Thyroid gland (tissue), 4 donors: ENCODE data around the gene KRT6B. TPM values are rescaled to one million over a fixed set of nuclear protein-coding genes. Genes with fewer than 3 reads are reported as not detected.

Source experiments
- DNase-seq, 2 donors: peaks; one replicate each; pipeline ENCODE4 v3.0.0-alpha.2; 2019
- H3K27ac ChIP-seq, 3 donors: fragments of 200-600 bp; sonication (generic); 1 replicate in 2 of 3; 2 replicates in 1 of 3; pipeline ENCODE4 v1.5.1; 2016 to 2019; ENCODE audit warnings: mild to moderate bottlenecking in 1 of 3, moderate library complexity in 1 of 3
- H3K27me3 ChIP-seq: fragments of 200-600 bp; sonication (generic); one replicate; pipeline ENCODE4 v1.5.1; 2019
- H3K36me3 ChIP-seq, 2 donors: fragments of 200-600 bp; sonication (generic); one replicate each; pipeline ENCODE4 v1.5.1; 2016 to 2019
- H3K4me1 ChIP-seq, 2 donors: fragments of 200-600 bp; sonication (generic); one replicate each; pipeline ENCODE4 v1.5.1; 2017 to 2019
- H3K4me3 ChIP-seq, 3 donors: fragments of 200-600 bp; sonication (generic); replicated peaks in 1 of 3; 1 replicate in 2 of 3; 2 replicates in 1 of 3; pipeline ENCODE4 v1.5.1; 2016; ENCODE audit warnings: mild to moderate bottlenecking in 1 of 3
- H3K9me3 ChIP-seq: fragments of 200-600 bp; sonication (generic); one replicate; pipeline ENCODE4 v1.5.1; 2017
- CTCF ChIP-seq, 6 experiments: fragments of 200-600 bp in 3 of 6; fragments of 450-650 bp in 3 of 6; sonication (generic) in 3 of 6; IDR thresholded peaks; one replicate each; pipeline ENCODE4 v1.5.1; 2016 to 2019; ENCODE audit warnings: antibody characterized with exemption in 6 of 6, mild to moderate bottlenecking in 2 of 6, inconsistent platforms in 1 of 6, moderate library complexity in 1 of 6
- POLR2A ChIP-seq, 2 donors: fragments of 450-650 bp; IDR thresholded peaks; one replicate each; pipeline ENCODE4 v1.6.1; 2017; ENCODE audit warnings: antibody characterized with exemption in 2 of 2, mild to moderate bottlenecking in 2 of 2, moderate library complexity in 1 of 2
- WGBS, 2 donors: methylation state at CpG; one replicate each; pipeline ENCODE4 v1.1.5; 2017; 5-methylcytosine and 5-hydroxymethylcytosine counted together
- intact Hi-C: fragments of 100-400 bp; cut with DNase I; formaldehyde crosslinking; loops from one replicate; pipeline ENCODE4 v1.15.1; 2023
- total RNA-seq, 4 donors: library from RNA; depleted of rRNA; stranded (reverse); fragments of >200 nt; gene quantifications; one replicate each; pipeline ENCODE4 v1.2.3, GENCODE V29; 2016

The KRT6B gene
- total RNA-seq, 4 donors from 2014 or later = not detected

GRCh38 chr12:52405922-52406385, 46.0 kb downstream of the KRT6B start, which contains the start of gene KRT82:
Gene KRT82, minus strand, starts transcription at chr12:52406335. Its CDS starts 58 bp downstream, at chr12:52406277.
- no peaks in the 10 kb centered on the region for H3K36me3 ChIP-seq
- no peaks in the 10 kb centered on the region for H3K4me1 ChIP-seq
- H3K4me3 ChIP-seq = no peak within 1 kb of the TSS
- intact Hi-C loops = no loop called here
- TF ChIP-seq CTCF (IDR thresholded peaks at IDR 0.05) (no peak), POLR2A (IDR thresholded peaks at IDR 0.05) (no peak)
- DNase-seq = no peak
- H3K27me3 ChIP-seq = no peaks in the 10 kb centered on the region
- no peaks in the 10 kb centered on the region for H3K9me3 ChIP-seq
- no peak within 1 kb of the TSS for H3K27ac ChIP-seq
- 83 to 87% methylated on average over 10 to 14 of the region's 14 CpGs for WGBS, 2 donors

- no peak overlapping the region for H3K4me3 ChIP-seq
- H3K9me3 ChIP-seq = no peaks in the 10 kb centered on the region
- no peak overlapping the region for H3K27ac ChIP-seq
- no peaks in the 10 kb centered on the region for H3K4me1 ChIP-seq
- intact Hi-C loops = no loop called here
- H3K36me3 ChIP-seq = no peaks in the 10 kb centered on the region
- no peak for DNase-seq
- 92 to 94% methylated on average over 2 to 3 of the region's 3 CpGs for WGBS, 2 donors
- TF ChIP-seq POLR2A (IDR thresholded peaks at IDR 0.05) (no peak), CTCF (IDR thresholded peaks at IDR 0.05) (no peak)
- H3K27me3 ChIP-seq = no peaks in the 10 kb centered on the region
Measured at GRCh38 chr12:52404951-52405350, 47.0 kb downstream of the KRT6B start.

DNA sequence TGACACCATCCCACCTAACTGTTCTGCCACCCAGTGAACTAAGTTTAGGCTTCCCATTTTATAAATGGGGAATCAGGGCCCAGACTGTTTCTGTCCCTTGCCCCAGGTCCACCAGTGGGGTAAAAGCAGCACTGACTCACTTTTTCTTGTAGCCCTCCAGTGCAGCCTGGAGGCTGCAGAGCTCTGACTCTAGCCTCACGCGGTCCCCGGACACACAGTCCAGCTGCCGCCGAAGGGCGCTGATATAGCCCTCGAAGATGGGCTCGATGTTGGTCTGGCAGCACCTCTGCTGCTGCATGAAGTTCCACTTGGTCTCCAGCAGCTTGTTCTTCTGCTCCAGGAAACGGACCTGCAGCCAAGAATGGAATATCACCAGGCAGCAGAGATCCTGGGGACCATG, 48.4 kb downstream of the KRT6B start:
- no peak for DNase-seq
- WGBS, 2 donors = 91 to 95% methylated on average over 5 to 9 of the region's 9 CpGs
- no peak overlapping the region for H3K27ac ChIP-seq
- intact Hi-C loops = no loop called here
- no peaks in the 10 kb centered on the region for H3K27me3 ChIP-seq
- no peaks in the 10 kb centered on the region for H3K36me3 ChIP-seq
- H3K4me3 ChIP-seq = no peak overlapping the region
- H3K9me3 ChIP-seq = no peaks in the 10 kb centered on the region
- H3K4me1 ChIP-seq = no peaks in the 10 kb centered on the region
- TF ChIP-seq POLR2A (IDR thresholded peaks at IDR 0.05) = no peak
- no peak for TF ChIP-seq CTCF (IDR thresholded peaks at IDR 0.05)

DNA sequence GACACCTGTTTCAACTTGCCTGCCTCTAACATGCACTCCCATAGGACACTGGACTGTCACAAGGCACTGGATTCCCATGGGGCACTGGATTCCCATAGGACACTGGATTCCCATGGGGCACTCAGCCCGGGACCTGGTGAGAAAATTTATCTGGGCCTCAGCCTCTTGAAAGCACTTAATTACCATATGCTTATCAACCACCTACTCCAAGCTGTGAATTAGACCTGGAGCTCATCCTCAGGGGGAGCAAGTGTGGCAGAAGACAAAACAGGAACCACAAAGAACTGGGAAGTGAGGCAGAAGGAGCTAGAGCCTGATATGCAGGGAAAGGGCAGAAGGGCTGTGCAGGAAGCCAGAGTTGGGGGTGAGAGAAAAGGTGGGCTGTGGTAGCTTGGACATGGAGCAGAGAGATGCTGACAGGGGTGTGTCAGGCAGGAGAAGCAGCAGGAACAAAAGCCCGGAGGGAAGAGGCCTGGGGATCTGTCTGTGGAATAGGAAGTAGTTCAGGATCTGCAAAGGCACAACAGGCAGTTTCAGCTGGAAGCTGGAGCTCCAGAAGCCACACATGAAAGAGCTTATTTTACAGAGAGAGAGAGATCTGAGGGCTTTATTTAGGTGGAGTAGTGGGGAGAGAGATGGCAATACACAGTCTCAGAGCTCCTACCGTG, 48.9 kb downstream of the KRT6B start:
- Histone ChIP-seq H3K27ac (no peak overlapping the region), H3K4me3 (no peak overlapping the region), H3K4me1 (no peaks in the 10 kb centered on the region), H3K27me3 (no peaks in the 10 kb centered on the region), H3K36me3 (no peaks in the 10 kb centered on the region), H3K9me3 (no peaks in the 10 kb centered on the region)
- no peak for DNase-seq
- WGBS, 2 donors = 68 to 70% methylated on average over 3 of the region's 3 CpGs
- TF ChIP-seq CTCF (IDR thresholded peaks at IDR 0.05) = no peak
- no peak for TF ChIP-seq POLR2A (IDR thresholded peaks at IDR 0.05)
- intact Hi-C loops = no loop called here

DNA sequence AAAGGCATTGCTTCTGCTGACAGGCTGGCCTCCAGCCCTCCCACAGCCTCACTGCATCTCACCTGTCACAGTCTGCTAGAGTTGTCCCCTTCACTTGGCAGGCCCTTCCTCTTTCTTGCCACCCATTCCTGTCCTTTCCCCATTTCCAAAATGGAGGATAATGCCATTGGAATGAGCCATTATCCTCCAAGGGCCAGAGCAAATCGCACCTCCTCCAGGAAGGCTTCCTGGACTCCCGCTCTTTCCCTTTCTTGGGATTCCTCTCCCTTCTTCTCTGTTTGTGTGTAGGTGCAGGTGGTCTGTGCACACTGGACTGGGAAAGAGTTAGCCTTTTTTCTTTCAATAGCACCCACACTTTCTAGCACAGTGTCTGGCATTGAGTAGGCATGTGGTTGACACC, 49.6 kb downstream of the KRT6B start:
- WGBS, 2 donors = 94 to 98% methylated on average over 2 of the region's 2 CpGs
- no peak overlapping the region for H3K27ac ChIP-seq
- H3K4me3 ChIP-seq = no peak overlapping the region
- H3K36me3 ChIP-seq = no peaks in the 10 kb centered on the region
- no peak for TF ChIP-seq POLR2A (IDR thresholded peaks at IDR 0.05)
- TF ChIP-seq CTCF (IDR thresholded peaks at IDR 0.05) = no peak
- intact Hi-C loops = no loop called here
- DNase-seq = no peak
- H3K27me3 ChIP-seq = no peaks in the 10 kb centered on the region
- no peaks in the 10 kb centered on the region for H3K9me3 ChIP-seq
- H3K4me1 ChIP-seq = no peaks in the 10 kb centered on the region
